Breast epithelium (tissue), 3 donors: ENCODE data around the gene CPED1.

Experiments used
- CTCF ChIP-seq, 3 donors: fragments of 450-650 bp; IDR thresholded peaks; one replicate each; pipeline ENCODE4 v1.5.1; 2016 to 2017; ENCODE audit warnings: antibody characterized with exemption in 3 of 3, mild to moderate bottlenecking in 3 of 3, moderate library complexity in 3 of 3
- POLR2A ChIP-seq: fragments of 450-650 bp; IDR thresholded peaks from one replicate; pipeline ENCODE4 v1.6.1; 2016; ENCODE audit warnings: antibody characterized with exemption, mild to moderate bottlenecking, moderate library complexity
- POLR2AphosphoS5 ChIP-seq, 3 donors: sonication (generic); formaldehyde crosslinking; IDR thresholded peaks; one replicate each; pipeline ENCODE4 v1.6.1; 2017; ENCODE audit warnings: antibody characterized with exemption in 3 of 3

GRCh38 chr7:121330053-121330833, 341.7 kb downstream of the CPED1 start:
- no peak for TF ChIP-seq CTCF (IDR thresholded peaks at IDR 0.05)
- TF ChIP-seq POLR2A: no peak
- TF ChIP-seq POLR2AphosphoS5 (IDR thresholded peaks at IDR 0.05): no peak
